IPS-18a (cell line): ENCODE results near the gene TINAGL1.

ENCODE experiments used
- H3K27ac ChIP-seq: one replicate; pipeline ENCODE4 v1.5.1; 2013; ENCODE audit warnings: low read length
- H3K27me3 ChIP-seq: one replicate; pipeline ENCODE4 v1.6.1; 2013; ENCODE audit warnings: mild to moderate bottlenecking, low read length; ENCODE audit not compliant: control insufficient read depth, insufficient read depth
- H3K36me3 ChIP-seq: one replicate; pipeline ENCODE4 v1.6.1; 2013; ENCODE audit warnings: low read depth, low read length; ENCODE audit not compliant: control insufficient read depth
- H3K4me1 ChIP-seq: one replicate; pipeline ENCODE4 v1.6.1; 2013; ENCODE audit warnings: low read depth, low read length; ENCODE audit not compliant: control insufficient read depth
- H3K4me3 ChIP-seq: one replicate; pipeline ENCODE4 v1.5.1; 2013; ENCODE audit warnings: low read length
- H3K9ac ChIP-seq: one replicate; pipeline ENCODE4 v1.6.1; 2013; ENCODE audit warnings: mild to moderate bottlenecking, low read length, moderate library complexity
- H3K9me3 ChIP-seq: one replicate; pipeline ENCODE4 v1.6.1; 2013; ENCODE audit warnings: low read depth, low read length; ENCODE audit not compliant: control insufficient read depth

Gene TINAGL1

GRCh38 chr1:31587720-31588423 is 11.6 kb downstream of the TINAGL1 start:
- H3K9ac ChIP-seq: no peak overlapping the region
- H3K4me1 ChIP-seq: peaks cover 7% of the 10 kb centered on the region
- no peaks in the 10 kb centered on the region for H3K36me3 ChIP-seq
- H3K4me3 ChIP-seq: no peak overlapping the region
- no peak overlapping the region for H3K27ac ChIP-seq
- H3K27me3 ChIP-seq: peaks cover 19% of the 10 kb centered on the region
- H3K9me3 ChIP-seq: no peaks in the 10 kb centered on the region

- H3K9me3 ChIP-seq: no peaks in the 10 kb centered on the region
- H3K27me3 ChIP-seq: peaks cover 19% of the 10 kb centered on the region
- H3K9ac ChIP-seq: no peak overlapping the region
- H3K4me1 ChIP-seq: peaks cover 7% of the 10 kb centered on the region
- H3K27ac ChIP-seq: no peak overlapping the region
- H3K36me3 ChIP-seq: no peaks in the 10 kb centered on the region
- H3K4me3 ChIP-seq: peak overlapping the region; percentile 35
Measured at GRCh38 chr1:31588751-31589515, 12.6 kb downstream of the TINAGL1 start.

DNA sequence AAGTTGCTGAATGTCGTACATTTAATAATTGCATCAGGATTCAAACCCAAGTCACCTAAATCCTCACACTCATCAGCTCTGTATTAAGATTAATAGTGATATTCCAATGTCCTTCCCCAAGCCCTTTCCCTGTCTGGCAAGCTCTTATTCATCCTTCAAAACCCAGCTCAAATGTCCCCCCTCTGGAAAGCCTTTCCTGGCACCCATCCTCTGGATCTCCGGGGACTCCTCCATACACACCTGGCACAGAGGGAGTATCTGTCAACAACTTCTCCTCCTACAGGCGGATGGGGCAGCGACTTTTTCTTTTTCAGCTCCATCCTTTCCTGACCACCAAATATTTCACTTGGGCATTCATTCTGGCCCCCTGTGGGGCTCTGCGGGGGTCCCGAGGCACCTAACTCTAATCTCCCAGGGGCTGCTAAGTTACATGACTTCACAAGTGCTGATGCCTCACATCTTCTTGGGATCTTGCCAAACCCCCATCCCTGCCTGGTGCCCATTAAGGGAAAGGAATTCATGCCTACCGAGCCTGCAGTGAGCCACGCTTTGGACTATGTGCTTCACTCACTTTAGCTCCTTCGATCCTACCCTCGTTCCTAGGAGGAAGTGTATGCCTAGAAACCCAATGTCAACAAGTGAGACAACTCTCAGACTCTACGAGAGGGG is 15.2 kb downstream of the TINAGL1 start:
- no peak overlapping the region for H3K27ac ChIP-seq
- no peaks in the 10 kb centered on the region for H3K36me3 ChIP-seq
- no peaks in the 10 kb centered on the region for H3K9me3 ChIP-seq
- H3K4me1 ChIP-seq: peaks cover 7% of the 10 kb centered on the region
- no peak overlapping the region for H3K9ac ChIP-seq
- H3K4me3 ChIP-seq: no peak overlapping the region
- H3K27me3 ChIP-seq: peaks cover 19% of the 10 kb centered on the region

GRCh38 chr1:31592132-31592531 is 15.8 kb downstream of the TINAGL1 start:
- Histone ChIP-seq H3K36me3 (no peaks in the 10 kb centered on the region), H3K4me1 (peaks cover 7% of the 10 kb centered on the region), H3K9ac (no peak overlapping the region), H3K27me3 (peaks cover 19% of the 10 kb centered on the region), H3K4me3 (no peak overlapping the region), H3K27ac (no peak overlapping the region), H3K9me3 (no peaks in the 10 kb centered on the region)

GRCh38 chr1:31593136-31593665 is 16.9 kb downstream of the TINAGL1 start:
- no peak overlapping the region for H3K27ac ChIP-seq
- no peaks in the 10 kb centered on the region for H3K9me3 ChIP-seq
- no peak overlapping the region for H3K9ac ChIP-seq
- peaks cover 16% of the 10 kb centered on the region for H3K27me3 ChIP-seq
- H3K4me1 ChIP-seq: peaks cover 3% of the 10 kb centered on the region
- H3K4me3 ChIP-seq: no peak overlapping the region
- no peaks in the 10 kb centered on the region for H3K36me3 ChIP-seq

- H3K36me3 ChIP-seq: no peaks in the 10 kb centered on the region
- H3K4me3 ChIP-seq: no peak overlapping the region
- H3K9ac ChIP-seq: no peak overlapping the region
- H3K27me3 ChIP-seq: peaks cover 11% of the 10 kb centered on the region
- no peak overlapping the region for H3K27ac ChIP-seq
- H3K4me1 ChIP-seq: no peaks in the 10 kb centered on the region
- H3K9me3 ChIP-seq: no peaks in the 10 kb centered on the region
Measured at GRCh38 chr1:31593770-31594632, 17.7 kb downstream of the TINAGL1 start.

- Histone ChIP-seq H3K9me3 (no peaks in the 10 kb centered on the region), H3K27me3 (no peaks in the 10 kb centered on the region), H3K36me3 (no peaks in the 10 kb centered on the region), H3K4me1 (no peaks in the 10 kb centered on the region), H3K4me3 (no peak overlapping the region), H3K27ac (no peak overlapping the region), H3K9ac (no peak overlapping the region)
Measured at GRCh38 chr1:31595836-31596736, 19.8 kb downstream of the TINAGL1 start.

GRCh38 chr1:31596737-31597097 is 20.4 kb downstream of the TINAGL1 start:
- no peak overlapping the region for H3K4me3 ChIP-seq
- H3K27me3 ChIP-seq: no peaks in the 10 kb centered on the region
- no peaks in the 10 kb centered on the region for H3K4me1 ChIP-seq
- H3K9ac ChIP-seq: no peak overlapping the region
- no peaks in the 10 kb centered on the region for H3K9me3 ChIP-seq
- no peaks in the 10 kb centered on the region for H3K36me3 ChIP-seq
- H3K27ac ChIP-seq: no peak overlapping the region

DNA sequence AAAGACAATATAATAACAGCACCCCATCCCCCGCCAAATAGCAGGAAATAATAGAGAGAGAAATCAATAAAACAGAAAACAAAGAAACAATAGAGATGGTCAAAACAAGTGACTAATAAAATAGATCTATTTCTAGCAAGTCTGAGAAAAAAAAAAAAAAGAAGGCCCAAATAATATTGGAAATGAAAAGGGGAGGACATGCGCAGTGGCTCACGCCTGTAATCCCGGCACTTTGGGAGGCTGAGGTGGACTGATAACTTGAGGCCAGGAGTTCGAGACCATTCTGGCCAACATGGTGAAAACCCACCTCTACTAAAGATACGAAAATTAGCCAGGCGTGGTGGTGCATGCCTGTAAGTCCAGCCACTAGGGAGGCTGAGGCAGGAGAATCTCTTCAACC is 22.7 kb downstream of the TINAGL1 start:
- no peak overlapping the region for H3K27ac ChIP-seq
- H3K9ac ChIP-seq: no peak overlapping the region
- H3K27me3 ChIP-seq: no peaks in the 10 kb centered on the region
- no peaks in the 10 kb centered on the region for H3K9me3 ChIP-seq
- H3K4me1 ChIP-seq: no peaks in the 10 kb centered on the region
- H3K36me3 ChIP-seq: no peaks in the 10 kb centered on the region
- no peak overlapping the region for H3K4me3 ChIP-seq

GRCh38 chr1:31600641-31601040 is 24.3 kb downstream of the TINAGL1 start:
- Histone ChIP-seq H3K27ac (no peak overlapping the region), H3K9ac (no peak overlapping the region), H3K4me1 (no peaks in the 10 kb centered on the region), H3K36me3 (no peaks in the 10 kb centered on the region), H3K4me3 (no peak overlapping the region), H3K9me3 (no peaks in the 10 kb centered on the region), H3K27me3 (no peaks in the 10 kb centered on the region)
